Measurements from ENCODE around the gene ASB10. TPM values are rescaled to one million over a fixed set of nuclear protein-coding genes. Genes with fewer than 3 reads are reported as not detected.

Gene ASB10
- total and polyA plus RNA-seq, 2 of the 4 experiments (the other 2 are of a cell fraction), result not detected

- DNase-seq (no peak), ATAC-seq (ENCODE audit: low read depth) (no peak)
- Histone ChIP-seq H3K79me1 (ENCODE audit: low read depth in 1 of 2, low read length in 2 of 2) (no peaks in the 10 kb centered on the region), H3K36me3 (ENCODE audit: control insufficient read depth, insufficient read depth, low read length) (no peaks in the 10 kb centered on the region), H3K4ac (ENCODE audit: low read depth, low read length) (no peak overlapping the region), H3K4me2 (ENCODE audit: low read depth, low read length) (no peak overlapping the region), H2BK20ac (ENCODE audit: low read depth, low read length) (no peak overlapping the region), H4K5ac (ENCODE audit: low read depth, low read length) (no peak overlapping the region), H3K9me1 (ENCODE audit: insufficient read depth, low read length) (no peaks in the 10 kb centered on the region), H3K56ac (ENCODE audit: extremely low read depth, insufficient read depth, low read length) (no peak overlapping the region), H2BK15ac (ENCODE audit: low read depth, low read length) (no peak overlapping the region), H2BK5ac (ENCODE audit: low read depth, low read length, poor library complexity, severe bottlenecking) (no peak overlapping the region), H2AK9ac (replicated peaks; ENCODE audit: low read depth, low read length, poor library complexity) (no peak overlapping the region), H4K20me1 (ENCODE audit: insufficient read depth, low read length) (no peaks in the 10 kb centered on the region; the same call in 1 of the 2 replicates), H3K4me3 (ENCODE audit: insufficient read depth, low read depth, low read length) (no peak overlapping the region), H4K8ac (ENCODE audit: low read depth in 2 of 2, low read length in 2 of 2) (no peak overlapping the region), H3K23ac (ENCODE audit: low read depth, low read length) (no peak overlapping the region), H4K91ac (ENCODE audit: insufficient read depth, low read depth, low read length) (no peak overlapping the region), H2AK5ac (ENCODE audit: low read depth, low read length) (no peak overlapping the region), H2AFZ (replicated peaks; ENCODE audit: low read length, poor library complexity) (no peak overlapping the region), H3K27ac (ENCODE audit: insufficient read depth, low read length) (no peak overlapping the region), H3K18ac (ENCODE audit: low read depth, low read length) (no peak overlapping the region), H3K27me3 (ENCODE audit: control insufficient read depth, insufficient read depth, low read length) (peaks cover 57% of the 10 kb centered on the region), H3K9me3 (ENCODE audit: control insufficient read depth, insufficient read depth, low read length) (no peaks in the 10 kb centered on the region; the same call in 1 of the 2 replicates), H3K14ac (replicated peaks; ENCODE audit: low read depth, low read length) (no peak overlapping the region), H3K4me1 (ENCODE audit: control insufficient read depth, insufficient read depth, low read length) (no peaks in the 10 kb centered on the region), H3K9ac (ENCODE audit: low read depth, low read length) (no peak overlapping the region), H2BK120ac (ENCODE audit: low read depth, low read length) (no peak overlapping the region)
- dilution Hi-C loops (cut with HindIII; ENCODE audit: low sequenced_read_pairs, unreplicated experiment) (no loop called here), intact Hi-C loops (cut with micrococcal nuclease) (no loop called here), in situ Hi-C loops (cut with MboI; ENCODE audit: low sequenced_read_pairs) (no loop called here)
- WGBS, 2 experiments (ENCODE audit: extremely low coverage in 2 of 2, insufficient read length in 1 of 2), result 89% methylated on average over 8 of the region's 16 CpGs; no CpG with 5 or more reads in 1 of the 2 experiments
- BruUV-seq (replicated peaks), result no TSS peak
- POLR2A ChIA-PET (ENCODE audit: unreplicated experiment), result no interaction called here
- TF ChIP-seq MAZ (IDR thresholded peaks at IDR 0.05; ENCODE audit: borderline replicate concordance, low read depth, low read length), result no peak
- TF ChIP-seq RAD21 (IDR thresholded peaks at IDR 0.05; ENCODE audit: low read length), result no peak
- TF ChIP-seq FOS (IDR thresholded peaks at IDR 0.05; ENCODE audit: low read depth, low read length), result no peak
- CTCF ChIA-PET, result no interaction called here
Measured at GRCh38 chr7:151175047-151175792, 11.8 kb downstream of the ASB10 start.

All from IMR-90 (cell line).